ENCODE data around the gene ZFYVE28.

GRCh38 chr4:2402941-2403340 is 15.5 kb downstream of the ZFYVE28 start:
- no peak for TF ChIP-seq CTCF (IDR thresholded peaks at IDR 0.05)
- TF ChIP-seq POLR2A (IDR thresholded peaks at IDR 0.05) = no peak
